ENCODE results near the gene BLOC1S1. TPM values are rescaled to one million over a fixed set of nuclear protein-coding genes. Genes with fewer than 3 reads are reported as not detected.
A peak's percentile ranks its signal among the peaks of the same experiment; 100 is the strongest.

Gene BLOC1S1
- total and polyA plus RNA-seq, 10 of the 15 experiments (the other 5 are each of a cell fraction or from before 2014, with no cell fraction given), result 126 to 285 (median 166) TPM

- POLR2A ChIA-PET, result interaction anchor here (0.8 to 2.3 kb wide), 4 partner anchors 15 to 49 kb away, joined by 3 to 9 read pairs (median 4); no protein-coding TSS in a partner anchor
- Histone ChIP-seq H3K9me3 (replicated peaks; ENCODE audit: control insufficient read depth, insufficient read depth, low read length) (no peaks in the 10 kb centered on the region), H3K4me1 (ENCODE audit: control insufficient read depth, insufficient read depth, low read length) (peaks cover 21% of the 10 kb centered on the region), H3K36me3 (ENCODE audit: control insufficient read depth in 2 of 2, insufficient read depth in 2 of 2, low read length in 1 of 2) (peaks cover 7% of the 10 kb centered on the region in 2 experiments; a peak in 3 of 4 replicates), H3K4me3 (no peak overlapping the region), H3K27me3 (replicated peaks in 1 of 2; ENCODE audit: control insufficient read depth in 2 of 2, insufficient read depth in 2 of 2, low read length in 1 of 2) (no peaks in the 10 kb centered on the region), H3K4me2 (ENCODE audit: control insufficient read depth, insufficient read depth) (no peak overlapping the region), H3K9ac (ENCODE audit: control insufficient read depth, insufficient read depth, low read length) (no peak overlapping the region), H2AFZ (ENCODE audit: control insufficient read depth, low read depth, low read length) (no peak overlapping the region), H3K79me2 (ENCODE audit: control insufficient read depth, insufficient read depth, low read length) (peaks cover 6% of the 10 kb centered on the region), H4K20me1 (ENCODE audit: control insufficient read depth, insufficient read depth) (no peaks in the 10 kb centered on the region), H3K27ac (ENCODE audit: control insufficient read depth, insufficient read depth) (no peak overlapping the region)
- RAD21 ChIA-PET (ENCODE audit: unreplicated experiment), result interaction anchor here (0.8 to 11.0 kb wide), 4 partner anchors 14 to 217 kb away, joined by 3 to 113 read pairs (median 3); no protein-coding TSS in a partner anchor
- in situ Hi-C loops (cut with MboI), result no loop called here
- FAIRE-seq, result no peak
- CTCF ChIA-PET, result interaction anchor here (0.8 to 11.4 kb wide), 9 partner anchors 10 to 998 kb away, joined by 3 to 205 read pairs (median 4); partner anchors contain the start of genes ORMDL2 and SARNP
- ATAC-seq, result peak; percentile 21; the same call in 1 of the 3 replicates
- SMC1A ChIA-PET (ENCODE audit: uncharacterized antibody, unreplicated experiment), result interaction anchor here (0.6 to 1.6 kb wide), 4 partner anchors 15 to 105 kb away, joined by 3 to 11 read pairs (median 4); no protein-coding TSS in a partner anchor
- WGBS (ENCODE audit: insufficient coverage, insufficient replicate concordance, low lambda C conversion rate, missing lambda C conversion rate), result 58% methylated on average over 8 of the region's 8 CpGs
- no peak for DNase-seq (ENCODE audit: low read depth, low spot score)
- BruUV-seq (replicated peaks), result no TSS peak
- intact Hi-C loops (cut with micrococcal nuclease; ENCODE audit: unreplicated experiment), result no loop called here
- no peak for TF ChIP-seq GATAD2B (conservative IDR thresholded peaks at IDR 0.05; ENCODE audit: low read depth)
- TF ChIP-seq CHD2 (IDR thresholded peaks at IDR 0.05; ENCODE audit: borderline replicate concordance, low read depth, low read length), result no peak
- no peak for TF ChIP-seq CBFB (IDR thresholded peaks at IDR 0.05; ENCODE audit: low read depth)
- TF ChIP-seq FOXK2 (IDR thresholded peaks at IDR 0.05), result no peak
- no peak for TF ChIP-seq SMARCA5 (IDR thresholded peaks at IDR 0.05)
- no peak for TF ChIP-seq RBBP5 (conservative IDR thresholded peaks at IDR 0.05)
- TF ChIP-seq STAT1 (conservative IDR thresholded peaks at IDR 0.05), result no peak
- TF ChIP-seq NR2C2 (IDR thresholded peaks at IDR 0.05; ENCODE audit: borderline replicate concordance, control insufficient read depth, insufficient read length, low read depth), result no peak
- TF ChIP-seq MEF2B (IDR thresholded peaks at IDR 0.05; ENCODE audit: partially characterized antibody, poor library complexity, severe bottlenecking), result no peak
- TF ChIP-seq PAX5 (IDR thresholded peaks at IDR 0.05; ENCODE audit: borderline replicate concordance, low read depth, low read length), result peak; percentile 53; the same call in 1 of the 2 replicates
- TF ChIP-seq IRF3 (IDR thresholded peaks at IDR 0.05), result no peak
- peak in 1 of 2 experiments; percentile 45; a peak in 1 of 4 replicates for TF ChIP-seq BHLHE40 (IDR thresholded peaks at IDR 0.05; ENCODE audit: borderline replicate concordance in 1 of 2, low read depth in 2 of 2, low read length in 1 of 2)
Measured at GRCh38 chr12:55722948-55723347, 7.1 kb downstream of the BLOC1S1 start.

Data from GM12878 (cell line).